WTC11 (cell line): Measurements from ENCODE around the gene PDE5A. TPM values are rescaled to one million over a fixed set of nuclear protein-coding genes. Genes with fewer than 3 reads are reported as not detected.

Experiments
- ATAC-seq: fragments of 200-7000 bp; cut with Tn5 transposase; 2 replicates; pipeline ENCODE4 v1.10.0; 2021; ENCODE audit warnings: mild to moderate bottlenecking, moderate library complexity
- CTCF ChIA-PET: fragments of 300-600 bp; sonication (Branson Sonifier 250); formaldehyde crosslinking; loops from one replicate; lab custom pipeline; 2021; ENCODE audit warnings: antibody characterized with exemption; lab: Charles Lee
- POLR2A ChIA-PET: fragments of 350-600 bp; sonication (Branson Sonifier 250); formaldehyde crosslinking; loops from one replicate; lab custom pipeline; 2021; ENCODE audit warnings: antibody characterized with exemption; lab: Charles Lee
- DNase-seq: peaks from one replicate; pipeline ENCODE4 v3.0.0; 2021; ENCODE audit warnings: low spot score
- H3K27ac Mint-ChIP-seq: 2 replicates; pipeline ENCODE4 v1.8.0; 2021; ENCODE audit warnings: mixed read lengths
- H3K27me3 Mint-ChIP-seq: 2 replicates; pipeline ENCODE4 v1.8.0; 2021; ENCODE audit warnings: low read depth, mild to moderate bottlenecking, moderate library complexity, mixed read lengths
- H3K36me3 Mint-ChIP-seq: 2 replicates; pipeline ENCODE4 v1.8.0; 2021; ENCODE audit warnings: mixed read lengths
- H3K4me1 Mint-ChIP-seq: 2 replicates; pipeline ENCODE4 v1.8.0; 2022; ENCODE audit warnings: mixed read lengths
- H3K4me3 Mint-ChIP-seq: 2 replicates; pipeline ENCODE4 v1.8.0; 2021; ENCODE audit warnings: mild to moderate bottlenecking, moderate library complexity, mixed read lengths
- H3K9me3 Mint-ChIP-seq: 2 replicates; pipeline ENCODE4 v1.8.0; 2021; ENCODE audit warnings: mixed read lengths
- AR ChIP-seq: fragments of 250-450 bp; sonication (Bioruptor Pico); IDR thresholded peaks from 2 replicates; pipeline ENCODE4 v1.9.0; 2021; ENCODE audit warnings: mild to moderate bottlenecking
- ATF1 ChIP-seq: sonication (generic); formaldehyde crosslinking; IDR thresholded peaks from 2 replicates; pipeline ENCODE4 v1.8.1; 2023; ENCODE audit warnings: mild to moderate bottlenecking, moderate library complexity, missing genetic modification reagents
- CDX4 ChIP-seq: fragments of 250-450 bp; sonication (Bioruptor Pico); IDR thresholded peaks from 2 replicates; pipeline ENCODE4 v1.9.0; 2021; ENCODE audit warnings: moderate library complexity, mild to moderate bottlenecking, inconsistent platforms, borderline replicate concordance
- CREM ChIP-seq: sonication (generic); formaldehyde crosslinking; IDR thresholded peaks from 2 replicates; pipeline ENCODE4 v1.8.1; 2022; ENCODE audit warnings: mild to moderate bottlenecking, missing genetic modification reagents, moderate library complexity
- ESRRA ChIP-seq: sonication (generic); formaldehyde crosslinking; IDR thresholded peaks from 2 replicates; pipeline ENCODE4 v1.8.1; 2022; ENCODE audit warnings: mild to moderate bottlenecking, missing genetic modification reagents, borderline replicate concordance
- ETV6 ChIP-seq: sonication (generic); formaldehyde crosslinking; IDR thresholded peaks from 2 replicates; pipeline ENCODE4 v1.8.1; 2022; ENCODE audit warnings: mild to moderate bottlenecking, missing genetic modification reagents
- FOXP1 ChIP-seq: sonication (generic); formaldehyde crosslinking; IDR thresholded peaks from 2 replicates; pipeline ENCODE4 v1.8.0; 2022; ENCODE audit warnings: missing genetic modification reagents, mild to moderate bottlenecking, moderate library complexity, borderline replicate concordance
- GRHL2 ChIP-seq: fragments of 250-450 bp; sonication (Bioruptor Pico); IDR thresholded peaks from 2 replicates; pipeline ENCODE4 v1.8.0; 2022; ENCODE audit warnings: mild to moderate bottlenecking, moderate library complexity; ENCODE audit not compliant: insufficient replicate concordance, severe bottlenecking
- HMGXB4 ChIP-seq: sonication (generic); formaldehyde crosslinking; IDR thresholded peaks from 2 replicates; pipeline ENCODE4 v1.8.1; 2023; ENCODE audit warnings: mild to moderate bottlenecking, moderate library complexity, missing genetic modification reagents
- NFATC4 ChIP-seq: fragments of 250-450 bp; sonication (Bioruptor Pico); IDR thresholded peaks from 2 replicates; pipeline ENCODE4 v1.9.0; 2021; ENCODE audit warnings: mild to moderate bottlenecking
- SMAD3 ChIP-seq: sonication (generic); formaldehyde crosslinking; IDR thresholded peaks from 2 replicates; pipeline ENCODE4 v1.8.0; 2022; ENCODE audit warnings: missing genetic modification reagents, mild to moderate bottlenecking, borderline replicate concordance
- SOX15 ChIP-seq: fragments of 250-450 bp; sonication (Bioruptor Pico); IDR thresholded peaks from 2 replicates; pipeline ENCODE4 v1.9.0; 2021; ENCODE audit warnings: mild to moderate bottlenecking
- ZMAT4 ChIP-seq: fragments of 250-450 bp; sonication (Bioruptor Pico); IDR thresholded peaks from 2 replicates; pipeline ENCODE4 v1.9.0; 2021; ENCODE audit warnings: mild to moderate bottlenecking
- ZNF232 ChIP-seq: sonication (generic); formaldehyde crosslinking; IDR thresholded peaks from 2 replicates; pipeline ENCODE4 v1.8.0; 2022; ENCODE audit warnings: mild to moderate bottlenecking, missing genetic modification reagents
- ZNF317 ChIP-seq: sonication (generic); formaldehyde crosslinking; IDR thresholded peaks from 2 replicates; pipeline ENCODE4 v1.8.1; 2023; ENCODE audit warnings: low read depth, mild to moderate bottlenecking, moderate library complexity, missing genetic modification reagents, borderline replicate concordance
- ZNF416 ChIP-seq: fragments of 250-450 bp; sonication (Bioruptor Pico); IDR thresholded peaks from 2 replicates; pipeline ENCODE4 v1.9.0; 2021; ENCODE audit warnings: mild to moderate bottlenecking, inconsistent platforms
- ZNF671 ChIP-seq: fragments of 250-450 bp; sonication (Bioruptor Pico); IDR thresholded peaks from 2 replicates; pipeline ENCODE4 v1.8.0; 2021; ENCODE audit warnings: mild to moderate bottlenecking
- total RNA-seq: library from RNA; stranded (reverse); gene quantifications from 3 replicates; pipeline ENCODE4 v1.2.3, GENCODE V29; 2021

Gene PDE5A
- total RNA-seq, 1 experiment from 2014 or later, result 25.6 TPM

GRCh38 chr4:119517361-119518229, 111.0 kb downstream of the PDE5A start:
- DNase-seq (no peak), ATAC-seq (no peak)
- Mint-ChIP-seq H3K4me1 (peaks cover 16% of the 10 kb centered on the region), H3K36me3 (peaks cover 23% of the 10 kb centered on the region), H3K27me3 (no peaks in the 10 kb centered on the region), H3K27ac (no peak overlapping the region), H3K9me3 (no peaks in the 10 kb centered on the region), H3K4me3 (no peak overlapping the region)
- CTCF ChIA-PET, result no interaction called here
- POLR2A ChIA-PET, result no interaction called here
- TF ChIP-seq ESRRA (CRISPR knock-in tag) (no peak), HMGXB4 (CRISPR knock-in tag) (no peak), CREM (CRISPR knock-in tag) (no peak), CDX4 (CRISPR knock-in tag) (no peak), SMAD3 (CRISPR knock-in tag) (no peak), ZNF232 (no peak), ZNF317 (CRISPR knock-in tag) (no peak)

- ATAC-seq (no peak), DNase-seq (no peak)
- Mint-ChIP-seq H3K27ac (no peak overlapping the region), H3K36me3 (peaks cover 21% of the 10 kb centered on the region), H3K4me3 (no peak overlapping the region), H3K27me3 (no peaks in the 10 kb centered on the region), H3K4me1 (no peaks in the 10 kb centered on the region), H3K9me3 (no peaks in the 10 kb centered on the region)
- CTCF ChIA-PET, result no interaction called here
- TF ChIP-seq SOX15 (CRISPR knock-in tag), result no peak
- TF ChIP-seq ZNF671 (CRISPR knock-in tag), result no peak
- no peak for TF ChIP-seq FOXP1 (CRISPR knock-in tag)
- no peak for TF ChIP-seq ATF1 (CRISPR knock-in tag)
- no peak for TF ChIP-seq NFATC4 (CRISPR knock-in tag)
- no peak for TF ChIP-seq AR
- TF ChIP-seq GRHL2 (CRISPR knock-in tag), result no peak
- no peak for TF ChIP-seq ETV6
- no peak for TF ChIP-seq ZMAT4 (CRISPR knock-in tag)
- TF ChIP-seq ZNF416, result no peak
- POLR2A ChIA-PET, result no interaction called here
Measured at GRCh38 chr4:119512398-119512797, 116.2 kb downstream of the PDE5A start.
